KBM-7 (cell line): ENCODE data around the gene OR1J4.
"Not testable (repeated sequence)": the region's sequence is repeated elsewhere in the genome, so short reads cannot be mapped to it uniquely, and the experiment has no call there.

Experiments used
- DNase-seq: peaks from one replicate; pipeline ENCODE4 v3.0.0-alpha.2; 2015
- in situ Hi-C: fragments of 300-500 bp; cut with MboI; formaldehyde crosslinking; loops from 2 replicates; pipeline ENCODE4 v1.14.3; 2020; ENCODE audit warnings: low sequenced_read_pairs, low pct_unique_long_range_greater_than_20kb, mixed read lengths

OR1J4 gene

GRCh38 chr9:122518841-122519240 is at the start of gene OR1J4:
OR1J4 (plus strand) TSS chr9:122519141; CDS start chr9:122519141, 0 bp downstream.
- no peak for DNase-seq

GRCh38 chr9:122474561-122474960 is 44.4 kb upstream of the OR1J4 start:
- in situ Hi-C loops: loop anchor here (25.0 kb wide), 1 partner anchor 362 kb away; no protein-coding TSS in a partner anchor
- DNase-seq: no peak

More at GRCh38 chr9:122518841-122519240, at the start of gene OR1J4:
- in situ Hi-C loops: no loop called here

GRCh38 chr9:122475717-122476116 is 43.2 kb upstream of the OR1J4 start:
- in situ Hi-C loops: no loop called here

GRCh38 chr9:122477346-122477745 is 41.6 kb upstream of the OR1J4 start:
- DNase-seq: no peak

More at GRCh38 chr9:122475717-122476116, 43.2 kb upstream of the OR1J4 start:
- DNase-seq: no peak

GRCh38 chr9:122477826-122478225 is 41.1 kb upstream of the OR1J4 start, which contains the start of gene OR1J1:
OR1J1 (minus strand) TSS chr9:122477926; CDS start chr9:122477926, 0 bp downstream.
- DNase-seq: no peak
- in situ Hi-C loops: no loop called here

More at GRCh38 chr9:122477346-122477745, 41.6 kb upstream of the OR1J4 start:
- in situ Hi-C loops: no loop called here

GRCh38 chr9:122479062-122479461 is 39.9 kb upstream of the OR1J4 start:
- in situ Hi-C loops: no loop called here

GRCh38 chr9:122498883-122499288 is 20.1 kb upstream of the OR1J4 start:
- in situ Hi-C loops: no loop called here
- peak; percentile 59 for DNase-seq

More at GRCh38 chr9:122479062-122479461, 39.9 kb upstream of the OR1J4 start:
- DNase-seq: no peak

- no peak for DNase-seq
- in situ Hi-C loops: no loop called here
These were observed 12.0 kb upstream of the OR1J4 start for GRCh38 chr9:122506964-122507363.

GRCh38 chr9:122510502-122510901 is 8.4 kb upstream of the OR1J4 start, which contains the start of gene OR1J2:
OR1J2 (plus strand) TSS chr9:122510802; CDS start chr9:122510802, 0 bp downstream.
- DNase-seq: no peak
- in situ Hi-C loops: no loop called here

- in situ Hi-C loops: no loop called here
- no peak for DNase-seq
These were observed 715 bp upstream of the OR1J4 start for GRCh38 chr9:122518226-122518625.

- in situ Hi-C loops: no loop called here
- no peak for DNase-seq
These were observed 435 bp downstream of the OR1J4 start for GRCh38 chr9:122519376-122519775.

GRCh38 chr9:122526602-122527001 is 7.7 kb downstream of the OR1J4 start:
- no peak for DNase-seq
- in situ Hi-C loops: no loop called here

GRCh38 chr9:122527193-122527592 is 8.3 kb downstream of the OR1J4 start, which contains the start of gene OR1N1:
OR1N1 (minus strand) TSS chr9:122527293; CDS start chr9:122527293, 0 bp downstream.
- no peak for DNase-seq
- in situ Hi-C loops: no loop called here

GRCh38 chr9:122531157-122531556 is 12.2 kb downstream of the OR1J4 start:
- DNase-seq, in situ Hi-C loops: not testable (repeated sequence)

- DNase-seq: no peak
- in situ Hi-C loops: no loop called here
These were observed 17.2 kb downstream of the OR1J4 start for GRCh38 chr9:122536134-122536533.

- DNase-seq, in situ Hi-C loops: not testable (repeated sequence)
These were observed 18.1 kb downstream of the OR1J4 start for GRCh38 chr9:122537066-122537465.

- no peak for DNase-seq
These were observed 19.8 kb downstream of the OR1J4 start for GRCh38 chr9:122538757-122539156.

GRCh38 chr9:122546196-122546595 is 27.3 kb downstream of the OR1J4 start:
- in situ Hi-C loops: no loop called here
- DNase-seq: no peak

More at GRCh38 chr9:122538757-122539156, 19.8 kb downstream of the OR1J4 start:
- in situ Hi-C loops: no loop called here

- in situ Hi-C loops: no loop called here
- no peak for DNase-seq
These were observed 32.4 kb downstream of the OR1J4 start for GRCh38 chr9:122551371-122551770.

- no peak for DNase-seq
- in situ Hi-C loops: no loop called here
These were observed 33.9 kb downstream of the OR1J4 start, which contains the start of gene OR1N2 for GRCh38 chr9:122552812-122553211. OR1N2 (plus strand) TSS chr9:122553112; CDS start chr9:122553212, 100 bp downstream.

- in situ Hi-C loops: no loop called here
- DNase-seq: no peak
These were observed 42.5 kb downstream of the OR1J4 start for GRCh38 chr9:122561446-122561845.
